ENCODE data around the gene MOB3B.
"Not testable (repeated sequence)": the region's sequence is repeated elsewhere in the genome, so short reads cannot be mapped to it uniquely, and the experiment has no call there.

The MOB3B gene

DNA sequence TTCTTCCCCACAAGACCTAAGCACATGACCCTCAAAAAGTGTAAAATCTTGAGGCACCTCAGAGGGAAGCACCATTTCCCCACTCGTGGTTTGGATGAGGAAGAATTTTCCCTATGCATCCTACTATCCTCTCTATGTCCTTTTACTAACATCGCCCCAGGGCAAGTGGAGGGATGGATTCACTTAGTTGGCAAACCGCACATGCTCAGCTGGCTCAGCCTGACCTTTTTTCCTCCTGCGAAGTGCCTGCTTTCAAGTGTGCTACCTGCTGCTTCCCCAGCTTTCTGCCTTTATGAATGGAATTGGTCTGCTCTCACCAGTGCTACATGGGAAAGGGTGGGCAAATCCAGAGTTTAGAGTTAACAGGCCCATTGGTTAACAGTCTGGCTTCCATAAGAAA, 62.1 kb downstream of the MOB3B start:
- H3K27ac Mint-ChIP-seq = no peak overlapping the region
- TF ChIP-seq, protein P1, sequence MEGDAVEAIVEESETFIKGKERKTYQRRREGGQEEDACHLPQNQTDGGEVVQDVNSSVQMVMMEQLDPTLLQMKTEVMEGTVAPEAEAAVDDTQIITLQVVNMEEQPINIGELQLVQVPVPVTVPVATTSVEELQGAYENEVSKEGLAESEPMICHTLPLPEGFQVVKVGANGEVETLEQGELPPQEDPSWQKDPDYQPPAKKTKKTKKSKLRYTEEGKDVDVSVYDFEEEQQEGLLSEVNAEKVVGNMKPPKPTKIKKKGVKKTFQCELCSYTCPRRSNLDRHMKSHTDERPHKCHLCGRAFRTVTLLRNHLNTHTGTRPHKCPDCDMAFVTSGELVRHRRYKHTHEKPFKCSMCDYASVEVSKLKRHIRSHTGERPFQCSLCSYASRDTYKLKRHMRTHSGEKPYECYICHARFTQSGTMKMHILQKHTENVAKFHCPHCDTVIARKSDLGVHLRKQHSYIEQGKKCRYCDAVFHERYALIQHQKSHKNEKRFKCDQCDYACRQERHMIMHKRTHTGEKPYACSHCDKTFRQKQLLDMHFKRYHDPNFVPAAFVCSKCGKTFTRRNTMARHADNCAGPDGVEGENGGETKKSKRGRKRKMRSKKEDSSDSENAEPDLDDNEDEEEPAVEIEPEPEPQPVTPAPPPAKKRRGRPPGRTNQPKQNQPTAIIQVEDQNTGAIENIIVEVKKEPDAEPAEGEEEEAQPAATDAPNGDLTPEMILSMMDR (IDR thresholded peaks at IDR 0.05) = no peak
- H3K9me3 Mint-ChIP-seq = no peaks in the 10 kb centered on the region
- no peak for DNase-seq
- no peaks in the 10 kb centered on the region for H3K27me3 Mint-ChIP-seq (ENCODE audit: low read depth, poor library complexity)
- peaks cover 54% of the 10 kb centered on the region for H3K4me1 Mint-ChIP-seq
- no peak overlapping the region for H3K4me3 Mint-ChIP-seq
- H3K36me3 Mint-ChIP-seq (ENCODE audit: low read depth) = peaks cover 28% of the 10 kb centered on the region

DNA sequence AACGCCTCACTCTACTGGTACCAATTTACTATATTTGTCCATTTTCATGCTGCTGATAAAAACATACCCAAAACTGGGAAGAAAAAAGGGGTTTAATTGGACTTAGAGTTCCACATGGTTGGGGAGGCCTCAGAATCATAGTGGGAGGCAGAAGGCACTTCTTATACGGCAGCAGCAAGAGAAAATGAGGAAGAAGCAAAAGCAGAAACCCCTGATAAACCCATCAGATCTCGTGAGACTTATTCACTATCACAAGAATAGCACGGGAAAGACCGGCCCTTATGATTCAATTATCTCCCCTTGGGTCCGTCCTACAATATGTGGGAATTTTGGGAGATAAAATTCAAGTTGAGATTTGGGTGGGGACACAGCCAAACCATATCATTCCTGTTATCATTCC, 63.1 kb downstream of the MOB3B start:
- not testable (repeated sequence) for H3K4me3 Mint-ChIP-seq; H3K27ac Mint-ChIP-seq; H3K9me3 Mint-ChIP-seq; H3K27me3 Mint-ChIP-seq (ENCODE audit: low read depth, poor library complexity); DNase-seq
- H3K4me1 Mint-ChIP-seq = peaks cover 44% of the 10 kb centered on the region
- peaks cover 28% of the 10 kb centered on the region for H3K36me3 Mint-ChIP-seq (ENCODE audit: low read depth)

DNA sequence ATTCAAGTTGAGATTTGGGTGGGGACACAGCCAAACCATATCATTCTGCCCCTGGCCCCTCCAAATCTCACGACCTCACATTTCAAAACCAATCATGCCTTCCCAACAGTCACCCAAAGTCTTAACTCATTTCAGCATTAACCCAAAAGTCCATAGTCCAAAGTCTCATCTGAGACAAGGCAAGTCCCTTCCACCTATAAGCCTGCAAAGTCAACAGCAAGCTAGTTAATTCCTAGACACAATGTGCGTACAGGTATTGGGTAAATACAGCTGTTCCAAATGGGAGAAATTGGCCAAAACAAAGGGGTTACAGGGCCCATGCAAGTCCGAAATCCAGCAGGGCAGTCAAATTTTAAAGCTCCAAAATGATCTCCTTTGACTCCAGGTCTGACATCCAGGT, 64.7 kb downstream of the MOB3B start:
- H3K27ac Mint-ChIP-seq; DNase-seq; H3K9me3 Mint-ChIP-seq; H3K4me3 Mint-ChIP-seq; H3K27me3 Mint-ChIP-seq (ENCODE audit: low read depth, poor library complexity): not testable (repeated sequence)
- peaks cover 36% of the 10 kb centered on the region for H3K4me1 Mint-ChIP-seq
- peaks cover 28% of the 10 kb centered on the region for H3K36me3 Mint-ChIP-seq (ENCODE audit: low read depth)

DNA sequence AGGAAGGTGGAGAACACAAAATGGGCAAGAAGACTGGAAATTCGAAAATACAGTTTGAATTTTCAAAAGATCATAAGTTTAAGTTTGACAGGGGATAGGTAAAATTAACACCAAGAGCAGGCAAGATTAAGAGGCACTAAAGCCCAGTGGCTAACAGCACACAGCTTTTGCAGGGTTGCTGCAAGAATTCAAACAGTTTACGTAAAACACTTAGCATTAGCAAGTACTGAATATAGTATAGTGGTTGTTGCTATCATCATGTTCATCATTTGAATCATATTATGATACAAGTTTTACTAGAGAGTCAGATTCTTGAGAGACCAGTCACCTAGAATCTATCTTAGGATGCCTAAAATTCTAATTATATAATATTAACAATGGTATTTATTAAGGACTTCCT, 66.8 kb downstream of the MOB3B start:
- Mint-ChIP-seq H3K9me3 (no peaks in the 10 kb centered on the region), H3K4me1 (peaks cover 25% of the 10 kb centered on the region), H3K27ac (no peak overlapping the region), H3K4me3 (no peak overlapping the region), H3K36me3 (ENCODE audit: low read depth) (peaks cover 28% of the 10 kb centered on the region), H3K27me3 (ENCODE audit: low read depth, poor library complexity) (no peaks in the 10 kb centered on the region)
- TF ChIP-seq, protein P1 (IDR thresholded peaks at IDR 0.05) = no peak
- no peak for DNase-seq

DNA sequence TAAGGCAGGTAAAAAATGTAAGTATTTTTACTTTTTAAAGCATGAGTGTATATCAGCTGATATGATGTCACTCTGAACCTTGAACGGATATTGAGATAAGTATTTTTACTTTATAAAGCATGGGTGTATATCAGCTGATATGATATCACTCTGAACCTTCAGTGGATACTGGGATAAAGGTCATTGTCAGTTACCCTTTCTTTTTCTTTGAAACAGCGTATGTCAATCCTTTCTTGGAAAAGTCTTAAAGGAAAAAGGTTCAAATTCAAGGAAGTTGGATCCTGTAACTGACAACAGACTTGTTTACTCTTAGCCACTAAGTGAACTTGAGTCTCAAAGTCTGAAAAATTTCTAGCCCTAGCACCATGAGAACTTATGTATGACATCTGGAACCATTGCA, 67.2 kb downstream of the MOB3B start:
- TF ChIP-seq, protein P1 (IDR thresholded peaks at IDR 0.05) = no peak
- Mint-ChIP-seq H3K27me3 (ENCODE audit: low read depth, poor library complexity) (no peaks in the 10 kb centered on the region), H3K27ac (no peak overlapping the region), H3K9me3 (no peaks in the 10 kb centered on the region), H3K4me1 (peaks cover 25% of the 10 kb centered on the region), H3K36me3 (ENCODE audit: low read depth) (peaks cover 24% of the 10 kb centered on the region), H3K4me3 (no peak overlapping the region)
- no peak for DNase-seq

DNA sequence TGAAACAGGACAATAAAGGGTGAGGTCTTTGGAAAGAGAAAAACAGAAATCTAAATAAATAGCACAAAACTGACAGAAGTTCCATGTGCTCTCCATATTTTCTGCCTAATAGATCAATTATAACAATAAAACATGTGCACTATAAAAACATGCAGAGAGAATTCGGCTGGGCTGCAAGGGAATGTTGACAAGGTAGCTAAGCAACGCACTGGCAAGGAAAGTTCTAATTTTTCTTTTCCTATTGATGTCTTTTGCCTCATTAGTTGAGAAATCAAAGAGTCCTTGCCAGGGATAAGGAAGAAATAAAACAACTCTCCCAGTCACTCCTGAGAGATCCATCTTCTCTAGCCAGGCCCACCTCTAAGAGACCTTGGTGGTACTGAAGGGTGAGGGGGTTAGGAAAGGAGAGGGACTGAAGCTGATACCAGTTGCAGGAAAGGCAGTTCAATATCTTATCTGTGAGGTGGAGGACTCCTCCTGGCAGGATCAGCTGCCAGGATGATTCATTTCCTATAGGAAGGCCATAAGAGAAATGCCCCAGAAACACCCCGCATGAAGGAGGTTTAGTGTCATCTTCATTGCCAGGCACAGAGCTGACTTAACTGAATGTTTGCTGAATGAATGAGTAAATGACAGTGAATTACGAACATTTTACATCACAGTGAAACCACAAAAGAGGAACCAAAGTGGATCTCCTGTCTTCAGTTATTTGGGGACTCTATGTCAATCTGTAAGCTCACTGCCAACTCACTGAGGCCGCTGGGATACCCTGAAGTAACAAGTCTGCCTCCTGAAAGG, 69.2 kb downstream of the MOB3B start:
- Mint-ChIP-seq H3K9me3 (no peaks in the 10 kb centered on the region), H3K27me3 (ENCODE audit: low read depth, poor library complexity) (no peaks in the 10 kb centered on the region), H3K36me3 (ENCODE audit: low read depth) (peaks cover 24% of the 10 kb centered on the region), H3K27ac (no peak overlapping the region), H3K4me1 (peaks cover 28% of the 10 kb centered on the region), H3K4me3 (no peak overlapping the region)
- no peak for DNase-seq
- TF ChIP-seq, protein P1 (IDR thresholded peaks at IDR 0.05) = no peak

DNA sequence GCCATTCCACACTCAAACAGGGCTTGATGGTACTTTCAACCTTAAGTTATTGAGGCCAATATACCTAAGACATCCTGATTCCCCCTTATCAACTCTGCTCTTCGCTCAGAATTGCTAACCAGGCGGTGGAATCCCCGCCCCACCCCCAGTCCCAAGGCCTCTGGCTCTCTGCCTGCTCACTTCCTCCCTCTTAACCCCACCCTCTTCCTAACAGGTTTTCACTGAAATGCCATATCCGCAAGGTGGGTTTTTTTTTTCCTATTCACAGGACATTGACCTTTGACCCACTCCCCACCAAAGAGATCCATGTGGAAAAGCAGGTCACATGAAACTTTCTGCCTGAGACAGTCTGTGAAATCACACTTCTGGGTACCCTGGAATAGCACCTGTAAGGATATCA, 72.2 kb downstream of the MOB3B start:
- Mint-ChIP-seq H3K9me3 (peaks cover 4% of the 10 kb centered on the region), H3K27me3 (ENCODE audit: low read depth, poor library complexity) (no peaks in the 10 kb centered on the region), H3K4me1 (peaks cover 36% of the 10 kb centered on the region), H3K27ac (peak overlapping the region; percentile 76), H3K36me3 (ENCODE audit: low read depth) (peaks cover 35% of the 10 kb centered on the region), H3K4me3 (no peak overlapping the region)
- no peak for DNase-seq
- TF ChIP-seq, protein P1 (IDR thresholded peaks at IDR 0.05) = no peak

Data from nephron progenitor cell (in vitro differentiated cells).